RCC 7860 (cell line): Measurements from ENCODE around the gene RCOR2.
"Not testable (repeated sequence)": the region's sequence is repeated elsewhere in the genome, so short reads cannot be mapped to it uniquely, and the experiment has no call there.

Source experiments
- DNase-seq: peaks from one replicate; pipeline ENCODE4 v3.0.0-alpha.2; 2015; ENCODE audit warnings: low spot score
- FAIRE-seq: peaks from 2 replicates; lab custom pipeline; 2012; peaks lifted over from hg19 to GRCh38; lab: Jason Lieb, UNC

RCOR2 gene

DNA sequence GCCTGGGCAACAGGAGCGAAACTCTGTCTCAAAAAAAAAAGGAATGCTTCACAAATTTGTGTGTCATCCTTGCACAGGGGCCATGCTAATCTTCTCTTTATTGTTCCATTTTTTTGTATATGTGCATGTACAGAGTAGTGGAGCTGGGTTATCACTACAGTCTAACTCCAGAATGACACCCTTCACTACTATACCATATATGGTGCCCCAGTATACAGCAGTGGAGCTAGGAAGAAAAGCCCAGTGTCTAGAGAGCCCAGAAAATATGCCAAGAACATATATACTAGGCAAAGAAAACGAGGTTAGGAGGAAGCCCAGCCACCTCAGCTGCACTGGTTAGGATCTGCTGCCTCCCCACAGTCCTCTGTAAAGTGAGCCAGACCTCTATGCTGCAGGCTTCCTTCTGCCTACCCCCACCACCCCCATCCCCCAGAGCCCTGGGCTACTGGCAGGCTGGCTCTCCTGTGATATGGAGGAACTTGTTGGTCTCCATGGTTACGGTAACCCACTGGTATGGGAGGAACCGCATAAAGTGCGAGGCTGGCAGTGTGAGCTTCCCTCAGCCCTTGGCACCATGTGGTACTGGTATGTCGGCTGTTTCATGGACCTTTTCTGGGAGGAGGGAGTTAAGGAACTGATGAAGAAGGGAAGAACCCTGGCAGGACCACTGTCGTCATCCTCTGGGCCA is 34.3 kb downstream of the RCOR2 start:
- no peak for DNase-seq
- FAIRE-seq, result no peak

DNA sequence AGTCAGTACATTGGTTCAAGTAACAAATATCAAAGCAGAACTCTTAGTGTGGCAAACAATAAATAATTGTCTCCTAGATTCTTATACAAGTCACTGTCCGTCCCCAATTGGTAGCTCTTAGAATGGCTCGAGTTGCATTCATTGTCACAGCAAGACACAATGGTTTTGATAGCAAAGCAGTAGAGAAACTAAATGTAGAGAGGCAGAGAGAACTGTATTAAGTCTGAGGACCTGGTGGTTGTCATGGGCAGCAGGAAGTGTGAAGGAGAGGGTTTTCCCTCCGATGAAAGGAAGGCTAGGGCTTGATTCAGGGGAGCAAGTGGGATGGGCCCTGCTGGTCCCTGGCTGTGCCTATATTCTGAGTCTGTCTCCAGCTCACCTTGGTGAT is 36.6 kb downstream of the RCOR2 start:
- DNase-seq, result no peak
- FAIRE-seq, result no peak

DNA sequence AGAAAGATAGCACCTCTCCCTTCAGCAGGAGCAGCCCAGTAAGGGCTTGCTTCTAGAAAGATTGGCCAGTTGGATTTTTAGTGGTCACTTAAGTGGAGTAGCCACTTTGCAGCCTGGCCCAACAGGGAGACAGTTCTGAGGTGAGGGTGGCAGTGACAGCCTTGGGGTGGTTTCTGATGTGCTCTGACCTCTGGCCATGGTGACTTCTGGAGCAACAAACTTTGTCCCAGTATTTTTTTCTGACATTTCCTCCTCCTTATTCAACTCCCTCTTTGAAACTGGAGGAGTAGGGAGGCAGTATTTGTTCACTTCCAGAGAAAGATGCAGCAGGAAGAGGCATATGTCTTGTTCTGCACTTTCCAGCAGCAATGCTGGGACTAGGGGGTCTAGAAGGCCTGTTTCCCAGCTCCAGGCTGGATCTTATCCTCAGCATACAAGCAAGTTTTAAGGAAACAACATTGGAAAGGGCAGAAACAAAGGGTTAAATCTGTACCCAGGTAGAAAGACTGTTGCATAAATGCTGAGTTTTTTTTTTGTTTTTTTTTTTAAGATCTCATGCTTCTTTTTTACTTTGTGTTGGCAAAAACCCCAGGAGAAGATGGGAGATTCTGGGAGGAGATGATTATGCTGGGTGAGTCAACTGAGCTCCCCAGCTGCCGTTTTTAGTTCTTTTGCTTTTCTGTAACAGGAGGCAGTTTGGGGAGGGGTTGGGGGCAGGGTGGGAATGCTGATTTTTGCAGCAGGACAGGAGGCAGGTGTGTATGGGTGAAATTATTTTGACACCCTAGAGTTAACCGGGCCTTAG is 37.2 kb downstream of the RCOR2 start:
- DNase-seq (no peak), FAIRE-seq (no peak)

DNA sequence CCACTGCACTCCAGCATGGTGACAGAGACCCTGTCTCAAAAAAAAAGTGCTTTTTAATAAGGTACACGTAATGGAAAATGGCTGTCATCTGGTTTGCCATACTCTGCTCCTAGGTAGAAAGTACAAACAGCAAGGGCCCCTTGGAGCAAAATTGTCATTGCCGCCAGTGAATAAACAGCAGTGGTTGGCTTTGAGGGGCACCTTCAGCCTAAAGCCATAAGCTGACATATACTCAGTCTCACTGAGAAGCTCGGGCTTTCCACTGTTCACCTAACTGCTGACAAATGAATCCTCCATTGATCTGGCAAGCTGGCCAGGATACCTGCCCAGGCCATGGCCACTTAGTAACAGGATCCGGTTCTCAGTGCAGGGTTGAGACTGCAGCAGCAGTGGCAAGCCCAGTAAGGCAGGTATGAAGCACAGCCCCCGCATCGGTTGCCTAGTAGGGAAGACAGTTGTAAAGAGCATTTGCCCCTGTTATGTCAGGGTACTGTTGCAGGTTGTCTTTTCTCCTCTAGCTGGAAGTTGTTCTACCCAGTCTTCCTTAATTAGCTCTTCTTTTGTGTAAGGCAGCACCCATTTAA is 39.2 kb downstream of the RCOR2 start:
- no peak for FAIRE-seq
- no peak for DNase-seq

DNA sequence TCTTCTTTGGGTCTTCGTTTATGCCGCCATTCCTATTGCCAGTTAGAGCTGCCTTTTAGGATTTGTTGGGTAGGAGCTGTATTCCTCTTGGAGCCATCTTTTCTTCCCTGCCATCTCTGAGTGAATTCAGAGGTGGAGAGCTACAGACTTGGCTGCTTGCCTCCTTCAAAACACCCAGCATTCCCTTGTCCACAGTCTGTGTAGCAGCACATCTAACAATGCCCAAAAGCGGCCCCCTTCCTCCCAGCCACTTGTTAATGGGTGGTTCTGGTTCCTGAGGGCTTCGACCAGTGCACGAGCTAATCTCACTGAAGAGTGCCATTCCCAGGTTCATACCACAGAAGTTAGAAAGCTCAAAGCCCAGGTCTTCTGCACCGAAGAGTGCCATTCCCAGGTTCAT is 40.3 kb downstream of the RCOR2 start:
- FAIRE-seq, result no peak
- no peak for DNase-seq

DNA sequence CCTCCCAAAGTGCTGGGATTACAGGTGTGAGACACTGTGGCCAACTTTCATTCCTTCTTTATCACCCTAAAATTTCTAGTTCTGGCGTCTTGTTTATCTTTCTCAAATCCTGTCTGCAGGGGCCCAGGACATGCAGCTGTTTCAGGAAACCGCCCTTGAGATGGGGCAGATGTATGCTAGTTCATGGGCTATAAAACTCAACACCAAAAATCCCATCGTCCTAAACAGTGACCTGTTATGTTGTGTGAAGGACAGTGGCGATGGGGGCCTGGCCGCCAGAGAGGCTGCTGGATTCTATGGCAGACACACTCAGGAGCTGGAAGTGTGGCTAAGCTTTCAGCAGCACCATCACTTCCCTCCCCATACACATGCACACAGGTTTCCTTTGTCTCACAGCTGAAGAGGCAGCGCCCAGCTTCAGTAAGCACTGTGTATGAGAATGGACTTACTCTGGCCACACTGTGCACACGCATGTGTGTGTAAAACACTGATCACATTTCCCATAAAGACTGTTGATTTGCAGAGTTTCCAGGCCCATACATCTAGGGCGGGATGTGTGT is 41.4 kb downstream of the RCOR2 start:
- DNase-seq, result no peak
- FAIRE-seq, result no peak

DNA sequence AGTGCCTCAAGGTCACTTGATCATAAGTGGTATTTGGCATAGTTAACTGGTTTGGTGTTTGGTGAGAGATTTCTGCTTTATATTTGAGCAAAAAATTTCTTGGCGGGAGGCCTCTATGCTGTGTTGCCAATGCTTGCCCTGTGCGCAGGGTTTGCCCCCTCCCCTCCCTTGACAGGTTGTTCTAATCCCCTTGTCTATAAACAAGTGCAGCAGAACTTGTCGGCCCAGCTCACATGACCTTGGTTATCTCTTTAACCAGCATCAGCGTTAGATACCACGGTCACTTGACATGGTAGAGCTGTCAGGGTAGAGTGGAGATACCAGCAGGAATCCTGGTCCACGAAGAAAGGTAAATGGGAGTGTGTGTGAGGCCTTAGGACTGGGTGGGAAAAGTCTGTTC is 42.5 kb downstream of the RCOR2 start:
- DNase-seq (no peak), FAIRE-seq (no peak)

DNA sequence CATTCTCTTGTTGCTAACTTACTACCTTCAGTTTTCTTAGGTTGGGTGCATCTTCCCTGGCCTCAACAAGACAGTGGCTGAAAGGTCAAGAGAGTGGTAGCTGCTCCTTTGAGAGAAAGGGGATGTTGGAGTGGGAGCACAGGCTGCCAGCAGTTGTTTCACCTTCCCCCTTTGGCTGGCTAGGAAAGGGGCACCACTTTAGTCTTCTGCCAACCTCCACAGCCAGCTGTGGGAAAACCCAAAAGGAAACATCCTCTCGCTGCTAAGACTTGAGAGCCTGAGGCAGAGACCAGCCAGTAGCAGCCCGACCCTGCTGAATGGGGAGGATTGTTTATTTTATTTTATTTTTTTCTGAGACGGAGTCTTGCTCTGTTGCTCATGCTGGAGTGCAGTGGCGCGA is 43.7 kb downstream of the RCOR2 start:
- FAIRE-seq (no peak), DNase-seq (no peak)

DNA sequence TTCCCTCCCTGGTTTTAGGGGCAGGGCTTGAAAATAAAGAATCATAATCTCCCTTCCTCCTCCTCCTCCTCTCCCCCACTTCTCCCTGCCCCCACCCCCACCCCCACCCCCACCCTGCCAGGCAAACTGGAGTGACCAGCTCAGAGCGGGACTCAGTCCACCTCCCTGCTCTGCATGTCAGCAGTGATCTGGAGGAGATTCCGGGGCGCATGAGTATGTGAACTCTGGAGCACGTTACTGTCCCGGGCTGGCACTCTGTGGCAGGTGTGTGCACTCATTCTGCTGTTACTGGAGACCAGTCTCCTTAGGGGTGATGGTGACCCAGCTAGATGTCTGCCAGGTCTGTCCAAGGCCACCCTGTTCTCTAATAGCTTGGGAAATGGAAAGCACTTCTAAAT is 44.2 kb downstream of the RCOR2 start:
- no peak for DNase-seq
- no peak for FAIRE-seq

DNA sequence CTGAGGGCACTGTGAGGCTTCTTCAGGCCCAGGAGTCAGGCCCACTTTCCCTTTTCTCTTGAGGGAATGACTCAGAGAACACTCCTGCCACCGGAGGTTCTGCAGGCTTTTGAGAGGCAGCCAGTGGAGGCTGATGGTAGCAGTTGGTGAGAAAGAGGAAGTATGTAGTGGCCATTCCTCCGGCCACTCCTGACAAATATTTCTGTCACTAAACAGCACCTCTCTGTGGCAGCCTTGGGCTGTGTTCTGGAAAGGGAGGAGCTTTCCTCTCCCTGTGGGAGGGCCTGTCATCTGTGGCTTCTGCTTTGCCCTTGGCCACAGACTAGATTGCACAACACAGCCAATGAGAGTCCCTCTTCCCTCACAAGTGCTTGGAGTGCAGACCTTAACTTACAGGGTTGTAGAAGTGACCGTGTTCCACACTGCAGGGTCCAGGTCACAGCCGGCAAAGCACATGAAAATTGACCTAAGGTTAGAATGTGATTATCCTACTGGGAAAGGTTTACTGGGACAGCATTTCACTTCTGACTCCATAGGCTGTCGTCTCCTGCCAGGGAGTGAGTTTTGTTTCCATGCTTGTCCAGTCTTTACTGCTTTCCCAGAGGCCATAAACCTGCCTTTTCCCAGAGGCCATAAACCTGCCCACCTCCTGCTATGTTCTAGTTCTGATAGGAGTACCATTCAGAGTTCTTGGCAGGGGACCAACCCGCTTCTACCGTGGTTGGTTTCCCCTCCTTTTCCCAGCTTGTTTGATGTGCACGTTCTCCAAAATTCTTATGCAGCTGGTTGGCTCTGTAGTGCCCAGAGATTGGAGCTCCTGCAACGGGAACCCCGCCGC is 44.8 kb downstream of the RCOR2 start:
- FAIRE-seq, result peak; percentile 87

DNA sequence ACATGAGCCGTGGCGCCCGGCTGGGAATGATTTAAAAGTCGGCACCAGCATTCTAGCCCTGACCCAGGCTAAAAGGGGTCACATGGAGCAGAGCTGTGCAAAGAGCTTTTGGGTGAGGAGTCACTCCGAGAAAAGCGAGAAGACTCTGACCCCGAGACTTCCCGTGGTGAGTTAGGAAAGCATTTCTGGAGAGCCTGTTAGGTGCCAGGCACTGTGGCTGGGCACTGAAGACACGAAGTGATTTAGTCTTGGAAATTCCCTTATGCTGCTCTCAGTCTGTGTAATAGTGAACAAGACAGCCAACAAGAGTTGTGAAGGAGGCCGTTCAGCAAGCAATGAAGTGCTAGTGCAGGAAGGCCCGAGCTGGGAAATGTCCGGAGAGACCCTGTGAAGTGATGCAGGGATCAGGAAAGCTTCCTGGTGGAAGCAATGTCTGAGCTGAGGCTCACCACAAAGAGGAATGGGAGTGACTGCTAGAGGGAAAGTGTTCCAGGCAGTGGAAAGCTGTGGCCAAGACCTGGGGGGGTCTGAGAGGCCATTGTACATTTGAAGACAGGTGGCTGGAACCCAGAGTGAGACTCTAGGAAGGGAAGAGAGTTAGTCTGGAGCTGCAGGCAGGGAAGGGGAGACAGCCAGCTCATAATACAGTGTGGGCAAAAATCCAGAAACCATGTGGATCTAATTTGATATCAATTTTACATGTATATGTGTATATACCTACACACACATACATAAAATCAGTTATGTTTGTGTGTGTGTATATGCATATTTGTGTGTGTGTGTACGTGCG is 46.4 kb downstream of the RCOR2 start:
- FAIRE-seq, result no peak
- no peak for DNase-seq

More for the DNA sequence above, 44.8 kb downstream of the RCOR2 start:
- DNase-seq, result peak; percentile 91

DNA sequence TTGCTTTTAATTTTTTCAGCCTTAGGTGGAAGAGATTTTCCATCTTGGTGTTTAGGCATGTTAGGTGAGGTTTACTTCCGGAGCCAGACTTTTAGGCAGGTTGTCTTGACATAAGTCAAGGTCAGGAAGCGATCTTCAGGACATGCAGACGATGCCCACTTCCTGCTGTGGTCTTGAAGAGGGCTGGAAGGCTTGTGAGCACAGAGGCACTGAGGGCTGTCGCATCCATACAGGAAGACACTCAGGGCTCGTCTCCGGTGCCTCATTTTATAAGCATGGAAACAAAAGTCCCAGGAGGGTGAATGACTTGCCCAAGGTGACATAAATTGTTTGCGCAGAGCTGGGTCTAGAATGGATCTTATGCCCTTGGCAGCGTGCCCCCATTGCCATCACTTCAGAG is 47.3 kb downstream of the RCOR2 start:
- no peak for FAIRE-seq
- no peak for DNase-seq

DNA sequence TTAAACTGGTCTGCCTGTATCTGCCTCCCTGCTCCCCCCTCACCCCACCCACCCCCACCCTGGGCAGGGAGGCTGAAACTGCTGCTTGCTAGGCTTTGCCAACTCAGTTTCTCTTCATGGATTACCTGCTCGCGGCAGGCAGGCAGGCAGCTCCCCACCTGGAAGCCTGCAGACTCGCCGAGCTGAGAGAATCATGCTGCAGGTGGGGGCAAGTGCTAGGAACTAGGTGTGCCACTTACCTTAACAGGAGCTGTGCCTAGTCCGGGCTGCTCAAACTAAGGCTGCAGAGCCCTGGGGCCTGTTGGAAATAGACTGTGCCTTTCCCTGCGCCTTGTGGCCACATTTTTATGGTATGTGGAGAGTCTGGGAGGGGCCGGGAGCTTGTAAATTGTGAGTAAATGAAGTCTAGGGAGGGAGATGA is 47.8 kb downstream of the RCOR2 start:
- no peak for DNase-seq

DNA sequence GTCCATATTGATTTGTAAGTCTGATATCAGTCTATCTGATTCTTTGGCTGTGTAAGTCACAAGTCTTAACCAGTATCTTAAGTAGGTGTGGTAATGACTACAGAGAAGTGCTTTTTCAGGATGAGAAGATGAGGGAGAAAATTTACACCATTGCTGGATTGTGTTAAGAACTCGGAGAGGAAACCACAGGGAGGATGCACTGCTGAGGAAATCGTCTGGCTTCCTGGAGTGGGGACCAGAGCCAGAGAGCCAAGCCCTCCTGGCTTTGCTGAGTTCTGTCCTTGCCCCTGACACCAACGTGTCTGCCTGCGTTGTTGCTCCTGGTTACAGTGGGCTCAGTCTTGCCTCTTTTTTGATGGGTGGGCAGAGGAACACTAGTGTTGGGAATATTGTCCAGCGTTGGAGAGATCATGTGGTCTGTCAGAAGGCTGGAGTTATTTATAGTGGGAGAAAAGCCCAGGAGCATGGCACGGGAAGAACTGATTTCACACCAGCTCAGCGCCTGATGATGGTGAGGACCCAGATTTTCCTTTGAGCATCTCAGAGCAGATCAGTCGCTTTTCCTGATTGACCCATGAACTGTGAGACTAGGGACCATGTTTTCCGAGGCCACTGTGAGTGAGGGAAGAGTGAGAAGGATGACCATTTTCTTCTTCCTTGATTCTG is 48.4 kb downstream of the RCOR2 start:
- DNase-seq (no peak), FAIRE-seq (no peak)

More for the DNA sequence above, 47.8 kb downstream of the RCOR2 start:
- FAIRE-seq, result no peak

DNA sequence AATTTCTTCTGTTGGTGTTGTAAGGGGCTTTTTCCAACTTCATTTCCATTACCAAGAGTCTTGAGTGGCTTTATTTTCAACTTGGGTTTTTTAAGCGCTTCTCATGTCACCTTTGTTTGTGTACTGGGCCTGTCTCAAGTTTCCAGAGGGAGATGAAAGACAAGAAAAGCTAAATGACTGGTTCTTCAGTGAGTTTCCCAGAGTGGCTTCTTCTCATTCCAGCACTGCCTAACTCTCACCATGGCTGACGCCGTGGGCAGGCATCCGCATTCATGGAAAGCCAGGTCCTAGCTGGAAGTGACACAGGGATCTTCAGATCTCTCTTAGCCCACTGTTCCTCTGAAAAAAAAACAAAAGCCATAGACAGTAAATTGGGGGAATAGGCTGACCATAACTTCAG is 49.5 kb downstream of the RCOR2 start:
- FAIRE-seq (no peak), DNase-seq (no peak)

DNA sequence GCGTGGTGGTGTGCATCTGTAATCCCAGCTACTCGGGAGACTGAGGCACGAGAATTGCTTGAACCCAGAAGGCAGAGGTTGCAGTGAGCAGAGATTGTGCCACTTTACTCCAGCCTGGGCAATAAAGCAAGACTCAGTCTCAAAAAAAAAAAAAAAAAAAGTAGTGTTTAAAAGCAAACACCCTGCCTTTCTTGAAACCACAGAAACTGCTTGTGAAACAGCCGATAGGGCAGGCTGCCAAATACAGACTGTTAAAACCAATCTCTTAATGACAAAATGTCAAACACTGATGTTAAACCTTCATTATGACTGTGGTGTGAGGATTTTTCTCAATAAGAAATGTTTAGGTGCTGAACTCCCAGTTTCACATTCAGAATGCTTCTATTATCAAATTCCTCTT is 50.8 kb downstream of the RCOR2 start:
- FAIRE-seq (no peak), DNase-seq (no peak)

DNA sequence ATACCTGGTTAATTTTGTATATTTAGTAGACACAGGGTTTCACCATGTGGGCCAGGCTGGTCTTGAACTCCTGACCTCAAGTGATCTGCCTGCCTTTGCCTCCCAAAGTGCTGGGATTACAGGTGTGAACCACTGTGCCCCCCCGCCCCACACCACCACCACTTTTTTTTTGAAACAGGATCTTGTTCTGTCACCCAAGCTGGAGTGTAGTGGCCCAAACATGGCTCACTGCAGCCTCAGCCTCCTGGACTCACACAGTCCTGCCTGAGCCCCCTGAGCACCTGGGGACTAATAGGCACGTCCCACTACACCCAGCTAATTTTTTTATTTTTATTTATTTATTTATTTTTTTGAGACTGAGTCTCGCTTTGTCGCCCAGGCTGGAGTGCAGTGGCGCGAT is 53.3 kb downstream of the RCOR2 start:
- FAIRE-seq, DNase-seq: not testable (repeated sequence)

DNA sequence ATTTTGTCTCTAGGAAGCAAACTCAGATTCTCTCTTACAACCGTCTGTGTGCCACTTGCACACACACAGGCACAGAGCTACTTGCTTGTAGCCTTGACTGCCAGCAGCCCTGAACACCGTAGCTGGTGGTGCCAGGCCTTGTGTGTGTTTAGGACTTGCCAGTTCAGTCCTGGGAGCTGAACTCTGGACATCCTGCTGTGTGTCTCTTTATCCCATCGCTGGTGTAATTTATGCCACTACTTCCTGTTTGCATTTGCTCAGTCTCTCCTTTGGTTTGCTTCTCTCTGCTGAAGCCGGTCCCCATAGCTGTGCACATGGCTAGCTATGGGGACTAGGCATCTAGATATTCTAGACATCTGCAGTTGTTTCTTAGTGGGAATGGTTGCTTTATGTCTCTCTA is 54.0 kb downstream of the RCOR2 start:
- DNase-seq (no peak), FAIRE-seq (no peak)
